Stimulated activated naive CD4-positive, alpha-beta T cell (primary cell): Measurements from ENCODE around the gene ABL1.

Source experiments
- DNase-seq, 6 experiments: peaks; one replicate each; lab custom pipeline; 2025; lab: John Stamatoyannopoulos, UW

ABL1 gene

DNA sequence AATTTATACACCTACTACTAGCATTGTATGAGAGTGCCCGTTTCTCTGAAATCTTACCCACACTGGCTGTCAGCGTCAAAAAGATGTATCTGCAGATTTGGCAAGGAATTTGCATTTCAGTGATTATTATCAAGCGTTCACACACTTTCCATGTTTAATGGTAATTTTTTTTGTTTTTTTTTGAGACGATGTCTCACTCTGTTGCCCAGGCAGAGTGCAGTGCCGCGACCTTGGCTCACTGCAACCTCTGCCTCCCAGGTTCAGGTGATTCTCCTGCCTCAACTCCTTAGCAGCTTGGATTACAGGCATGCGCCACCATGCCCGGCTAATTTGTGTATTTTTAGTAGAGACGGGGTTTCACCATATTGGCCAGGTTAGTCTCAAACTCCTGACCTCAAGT lies 14.3 kb downstream of the ABL1 start:
- DNase-seq, result no peak

DNA sequence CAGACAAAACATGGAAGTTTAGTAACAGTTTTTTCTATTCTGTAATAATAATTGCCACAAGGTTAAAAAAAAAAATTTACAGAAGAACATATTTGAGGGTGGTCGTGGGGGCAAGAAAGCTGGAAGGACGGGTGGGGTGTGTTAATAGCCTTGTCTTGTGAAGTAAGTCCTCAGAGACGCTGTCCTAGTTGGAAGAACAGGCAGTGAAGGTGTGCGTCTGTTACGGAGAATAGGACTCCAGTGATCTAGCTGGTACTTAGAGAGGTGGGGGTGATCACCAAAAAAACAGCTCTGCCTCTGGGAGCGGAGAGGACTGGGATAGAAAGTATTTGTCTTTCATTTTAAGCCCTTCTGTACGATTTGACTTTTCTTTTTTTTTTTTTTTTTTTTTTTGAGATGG lies 17.7 kb downstream of the ABL1 start:
- no peak for DNase-seq

GRCh38 chr9:130854092-130854491 lies 19.0 kb downstream of the ABL1 start:
- DNase-seq, result no peak

- no peak for DNase-seq
Observed at GRCh38 chr9:130854835-130855234, 19.8 kb downstream of the ABL1 start.

DNA sequence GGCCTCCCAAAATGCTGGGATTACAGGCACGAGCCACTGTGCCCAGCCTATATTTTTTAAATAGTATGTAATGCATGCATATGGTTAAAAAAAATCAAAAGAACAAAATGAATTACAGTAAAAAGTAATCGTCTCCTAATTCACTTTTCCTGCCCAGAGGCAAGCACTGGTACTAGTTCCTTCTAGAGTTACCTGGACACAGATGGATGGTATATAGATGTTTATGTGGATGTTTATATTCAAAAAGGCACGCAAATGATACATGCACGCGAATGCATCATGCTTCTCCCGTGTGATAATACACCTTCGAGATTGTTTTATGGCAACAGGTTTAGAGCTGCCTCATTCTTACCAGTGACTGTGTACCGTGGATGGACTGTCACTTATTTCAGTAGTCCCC lies 21.4 kb downstream of the ABL1 start:
- DNase-seq, result no peak

- DNase-seq, result no peak
Observed at GRCh38 chr9:130857864-130858738, 23.0 kb downstream of the ABL1 start.

GRCh38 chr9:130858739-130859705 lies 24.0 kb downstream of the ABL1 start:
- no peak for DNase-seq

DNA sequence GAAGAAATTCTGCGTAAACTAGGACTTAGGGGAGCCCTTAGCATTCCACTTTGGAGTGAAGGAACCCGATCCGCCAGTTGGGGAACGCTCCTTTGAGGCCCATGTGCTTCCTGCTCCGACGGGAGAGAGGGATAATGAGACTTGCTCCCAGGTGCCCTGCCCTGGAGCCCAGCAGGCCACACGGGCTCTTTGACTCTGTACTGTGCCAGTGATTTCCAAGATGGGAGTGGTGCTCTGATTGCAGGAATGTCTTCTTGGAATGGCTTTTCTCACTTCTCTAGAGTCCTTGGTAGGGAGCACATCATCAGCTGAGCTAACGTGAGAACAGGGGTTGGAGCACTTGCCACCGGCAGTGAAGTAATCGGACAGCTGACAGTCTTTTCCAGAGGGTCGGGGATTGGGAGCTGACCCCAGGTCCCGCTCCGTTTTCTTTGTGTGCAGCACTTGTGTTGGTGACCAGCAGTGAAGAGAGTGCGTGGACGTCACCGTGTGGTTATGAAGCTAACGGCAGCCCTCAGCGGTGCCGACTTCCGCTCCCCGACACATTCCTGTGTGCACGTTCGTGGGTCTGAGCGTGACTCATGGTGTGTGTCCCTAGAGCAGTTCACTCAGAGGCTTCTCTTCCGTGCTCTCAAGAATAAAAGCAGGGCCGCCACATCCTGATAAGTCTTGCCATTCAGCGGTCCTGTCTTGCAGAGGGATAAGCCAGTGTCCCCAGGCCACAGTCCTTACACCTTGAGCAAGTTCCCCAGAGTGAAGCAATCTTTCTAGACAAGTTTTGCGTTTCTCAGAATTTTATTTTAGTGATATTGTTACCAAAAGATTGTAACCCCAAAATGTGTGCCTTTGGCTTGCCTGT lies 25.6 kb downstream of the ABL1 start:
- no peak for DNase-seq

- no peak for DNase-seq
Observed at GRCh38 chr9:130861372-130862180, 26.5 kb downstream of the ABL1 start.

DNA sequence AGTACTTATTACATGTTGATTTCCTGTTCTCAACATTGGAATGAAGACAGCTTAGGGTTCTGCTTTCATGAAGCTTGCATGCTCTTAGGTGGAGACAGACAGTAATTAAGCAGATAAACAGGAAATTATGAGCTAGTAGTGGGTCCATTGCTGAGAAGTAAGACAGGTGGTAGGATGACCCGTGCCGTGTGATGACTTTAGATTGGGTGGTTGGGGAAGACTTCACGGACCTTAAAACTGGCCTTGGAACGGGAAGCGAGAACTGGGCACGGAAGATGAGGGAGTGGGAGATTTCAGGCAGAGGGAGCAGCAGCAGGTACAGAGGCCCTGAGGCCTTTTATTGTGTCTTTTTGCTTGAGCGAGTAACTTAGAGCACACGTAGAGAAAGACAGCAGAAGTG lies 27.2 kb downstream of the ABL1 start:
- DNase-seq, result no peak

GRCh38 chr9:130862747-130863146 lies 27.7 kb downstream of the ABL1 start:
- DNase-seq, result no peak

DNA sequence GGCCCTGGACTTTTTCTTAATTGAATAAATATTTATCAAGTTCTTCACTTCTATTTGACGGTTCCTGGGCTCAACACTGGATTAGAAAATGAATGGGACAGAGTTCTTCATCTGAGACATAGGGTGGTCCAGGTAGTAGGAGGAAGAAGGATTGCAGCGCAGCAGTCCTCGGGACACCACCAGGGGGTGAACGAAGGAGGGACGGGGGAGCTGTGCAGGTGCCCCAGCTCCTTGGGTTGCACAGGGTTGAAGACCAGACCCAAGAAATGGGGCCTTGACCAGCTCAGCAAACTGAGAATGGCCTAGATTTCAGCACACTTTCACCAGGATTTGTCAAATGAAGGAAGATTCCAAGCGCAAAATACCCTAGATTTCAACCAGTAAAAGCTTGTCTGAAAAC lies 29.5 kb downstream of the ABL1 start:
- DNase-seq, result no peak

- DNase-seq, result no peak
Observed at GRCh38 chr9:130865921-130866320, 30.9 kb downstream of the ABL1 start.

DNA sequence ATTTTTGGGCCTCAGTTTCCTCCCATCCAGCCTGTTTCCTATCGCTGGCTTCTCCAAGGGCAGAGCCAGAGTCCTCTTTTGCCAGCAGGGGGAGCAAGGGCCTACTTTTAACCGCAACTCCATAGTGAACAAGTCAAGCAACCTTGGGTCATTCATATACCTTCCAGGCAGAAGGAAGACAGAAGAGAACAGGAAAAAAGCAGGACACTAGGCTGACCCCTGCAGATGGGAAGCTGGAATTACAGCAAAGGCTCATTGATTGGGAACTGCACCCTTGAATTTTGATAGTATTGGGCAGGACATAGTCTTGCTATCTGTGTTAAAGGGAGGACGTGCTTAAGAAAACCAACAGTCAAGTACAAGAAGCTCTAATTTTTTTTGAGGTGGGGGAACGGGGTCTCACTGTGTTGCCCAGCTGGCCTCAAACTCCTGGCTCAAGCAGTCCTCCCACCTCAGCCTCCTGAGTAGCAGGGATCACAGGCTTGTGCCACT lies 31.5 kb downstream of the ABL1 start:
- DNase-seq, result peak in 5 of 6 experiments; percentile 23 to 47 (median 39)

DNA sequence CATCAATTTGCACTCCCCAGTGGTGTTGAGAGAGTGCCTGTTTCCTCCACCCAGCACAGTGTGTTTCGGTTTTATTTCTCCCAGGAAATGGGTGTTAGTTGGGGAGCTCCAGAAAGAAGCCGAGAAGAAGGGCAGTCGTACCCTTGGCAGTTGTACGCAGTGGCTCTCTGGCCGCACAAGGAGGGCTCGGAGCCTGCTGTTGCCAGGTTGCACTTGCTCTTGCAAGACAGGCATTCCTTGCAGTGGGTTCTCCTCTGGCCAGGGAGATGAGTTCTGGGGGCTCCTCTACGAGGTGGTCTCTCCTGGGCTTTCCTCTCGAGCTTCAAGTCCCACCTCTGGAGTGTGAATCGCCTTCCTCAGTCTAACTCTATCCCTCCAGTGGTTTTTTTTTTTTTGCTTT lies 32.5 kb downstream of the ABL1 start:
- no peak for DNase-seq

DNA sequence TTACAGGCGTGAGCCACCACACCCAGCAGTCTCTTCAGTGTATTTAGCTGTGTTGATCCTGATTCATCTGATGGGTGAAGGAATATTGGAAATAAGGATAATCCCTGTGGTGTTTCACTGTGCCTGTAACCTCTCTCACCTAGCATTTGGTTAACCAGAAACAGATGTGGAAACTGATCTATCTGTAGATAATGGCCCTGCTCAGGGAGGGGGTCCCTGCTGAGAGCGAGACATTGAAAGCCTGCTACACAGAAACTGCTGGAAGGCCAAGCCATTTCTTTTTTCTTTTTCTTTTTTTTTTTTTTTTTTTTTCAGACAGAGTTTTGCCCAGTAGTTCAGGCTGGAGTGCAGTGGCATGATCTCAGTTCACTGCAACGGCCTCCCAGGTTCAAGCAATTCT lies 33.2 kb downstream of the ABL1 start:
- DNase-seq, result no peak

DNA sequence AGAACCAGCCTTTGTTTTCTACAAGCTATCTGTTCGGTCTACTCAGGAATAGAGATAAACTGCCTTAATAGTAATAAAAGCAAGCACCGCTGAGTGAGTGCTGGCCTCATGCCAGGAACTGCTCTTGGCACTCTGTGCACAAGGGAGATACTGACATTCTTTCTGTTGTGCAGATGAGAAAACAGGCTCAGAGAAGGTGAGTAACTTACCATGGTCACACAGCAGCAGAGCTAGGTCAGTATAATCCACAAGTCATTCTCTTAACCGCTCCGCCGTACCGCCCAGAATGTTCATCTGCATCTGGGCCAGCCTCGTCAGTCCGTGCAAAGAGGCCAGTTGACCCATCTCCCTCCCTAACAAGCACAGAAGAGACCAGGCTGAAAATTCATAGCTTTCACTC lies 34.2 kb downstream of the ABL1 start:
- DNase-seq, result no peak

DNA sequence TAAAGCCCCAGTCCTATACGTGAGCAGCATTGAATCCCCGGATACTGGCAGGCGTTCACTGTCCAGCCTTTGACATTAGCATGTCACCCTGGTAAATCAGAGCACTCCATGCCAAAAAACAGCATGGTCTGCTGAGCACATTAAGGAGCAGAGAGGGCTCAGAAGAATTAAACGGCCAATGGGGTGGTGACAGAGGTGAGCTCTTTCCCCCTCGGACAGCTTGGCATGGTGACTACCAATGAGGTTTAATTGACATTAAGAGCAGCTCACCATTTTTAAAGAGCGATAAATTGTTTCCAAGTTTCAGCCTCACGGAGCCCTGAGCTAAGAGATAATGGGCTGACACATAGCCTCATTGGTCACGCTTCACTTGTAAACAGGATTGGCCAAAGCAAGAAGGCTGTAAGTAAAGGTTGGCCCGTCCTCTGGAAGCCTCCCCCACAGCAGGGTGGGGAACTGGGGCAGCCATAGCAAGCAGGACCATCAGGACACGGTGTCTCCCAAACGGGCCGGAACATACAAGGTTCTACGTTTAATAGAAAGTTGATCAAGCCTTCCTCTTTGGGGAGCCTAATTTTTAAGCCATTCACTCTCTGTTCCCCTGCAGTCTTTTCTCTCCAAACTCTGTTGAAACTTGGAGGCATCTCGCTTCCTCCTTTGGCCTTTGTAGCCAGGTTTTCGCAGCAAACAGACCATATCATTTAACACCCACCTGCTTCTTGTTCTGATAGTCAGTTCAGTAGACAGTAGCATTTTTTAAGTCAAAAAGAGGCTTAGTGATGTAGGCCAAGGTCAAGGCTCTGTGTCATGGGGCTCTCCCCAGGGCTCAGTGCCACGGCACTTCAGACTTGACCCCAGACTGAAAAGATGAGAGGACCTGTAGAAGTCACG lies 35.7 kb downstream of the ABL1 start:
- DNase-seq, result no peak

- no peak for DNase-seq
Observed at GRCh38 chr9:130871395-130872062, 36.5 kb downstream of the ABL1 start.
